KOPT-K1 (cell line): ENCODE measurements around the gene FLRT1.

Source experiments
- H3K27ac ChIP-seq: fragments of 200-600 bp; sonication (generic); 2 replicates; pipeline ENCODE4 v1.5.1; 2016; ENCODE audit warnings: antibody characterized with exemption, mild to moderate bottlenecking, low read depth, low read length; ENCODE audit not compliant: poor library complexity, severe bottlenecking
- H3K36me3 ChIP-seq: fragments of 200-600 bp; sonication (generic); 2 replicates; pipeline ENCODE4 v1.5.1; 2017; ENCODE audit warnings: antibody characterized with exemption, mild to moderate bottlenecking, low read length, moderate library complexity; ENCODE audit not compliant: insufficient read depth
- H3K9me3 ChIP-seq: fragments of 200-600 bp; sonication (generic); 2 replicates; pipeline ENCODE4 v1.5.1; 2017; ENCODE audit warnings: antibody characterized with exemption, low read length, mild to moderate bottlenecking; ENCODE audit not compliant: insufficient read depth, poor library complexity, severe bottlenecking

The FLRT1 gene

DNA sequence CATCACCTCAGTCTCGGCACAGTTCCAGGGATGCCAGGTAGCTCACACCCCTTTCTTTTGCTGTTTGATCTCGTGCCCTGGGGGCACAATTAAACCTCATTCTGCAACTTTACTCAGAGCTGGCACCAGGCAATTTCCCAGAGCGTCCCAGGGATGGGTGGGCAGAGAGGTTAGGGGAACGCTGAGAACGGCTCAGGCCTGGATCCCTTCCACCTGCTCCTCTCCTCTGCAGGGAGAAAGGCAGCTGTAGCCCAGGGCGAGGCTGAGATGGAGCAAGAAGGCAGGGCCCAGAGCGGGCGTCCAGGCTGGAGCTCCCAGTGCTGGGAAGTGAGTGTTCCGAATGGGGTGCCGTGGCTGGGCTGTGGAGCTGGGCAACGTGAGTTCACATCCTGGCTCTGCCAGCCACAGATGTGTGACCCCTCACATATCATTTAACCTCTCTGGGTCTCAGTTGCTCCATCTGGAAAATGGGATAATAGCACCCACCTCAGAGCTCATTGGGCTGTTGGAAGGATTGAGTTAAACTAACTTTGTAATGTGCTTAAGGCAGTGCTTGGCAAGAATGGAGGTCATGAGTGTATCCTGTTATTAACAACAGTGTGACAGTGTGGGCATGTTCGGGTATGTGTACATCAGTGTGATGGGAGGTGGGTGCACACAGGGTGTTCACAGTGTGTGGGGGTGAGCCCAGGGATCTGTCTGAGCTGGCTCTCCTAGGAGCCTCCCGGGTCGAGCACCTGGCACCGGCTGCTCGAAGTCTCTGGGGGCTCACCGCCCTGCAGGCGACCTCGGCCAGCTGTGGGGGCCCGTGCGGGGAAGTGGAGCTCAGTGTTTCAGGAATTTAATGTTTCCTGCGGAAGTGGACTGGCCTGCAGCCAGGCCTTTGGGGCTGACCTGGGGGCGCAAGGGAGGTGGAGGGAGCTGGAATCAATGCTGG, 34.0 kb upstream of the FLRT1 start:
- Histone ChIP-seq H3K27ac (no peak overlapping the region), H3K9me3 (no peaks in the 10 kb centered on the region), H3K36me3 (peaks cover 62% of the 10 kb centered on the region)

- Histone ChIP-seq H3K27ac (no peak overlapping the region), H3K36me3 (peaks cover 45% of the 10 kb centered on the region), H3K9me3 (no peaks in the 10 kb centered on the region)
Measured at GRCh38 chr11:64003807-64004589, 31.7 kb upstream of the FLRT1 start.

DNA sequence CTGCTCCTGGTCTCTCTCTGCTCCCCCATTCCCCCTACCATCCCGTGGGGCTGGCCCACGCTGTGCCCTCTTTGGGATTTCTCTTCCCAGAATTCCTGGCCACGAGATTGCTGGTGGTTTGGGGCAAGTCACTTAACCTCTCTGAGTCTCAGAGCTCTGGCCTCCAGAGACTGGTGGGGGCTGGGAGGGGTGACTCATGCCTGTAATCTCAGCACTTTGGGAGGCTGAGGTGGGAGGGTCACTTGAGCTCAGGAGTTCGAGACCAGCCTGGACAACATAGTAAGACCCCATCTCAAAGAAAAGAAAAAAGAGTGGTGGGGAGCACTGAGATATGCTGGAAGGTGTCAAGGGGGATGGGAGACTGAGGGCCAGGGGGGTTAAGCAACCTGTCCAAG, 31.1 kb upstream of the FLRT1 start:
- peaks cover 45% of the 10 kb centered on the region for H3K36me3 ChIP-seq
- H3K9me3 ChIP-seq = no peaks in the 10 kb centered on the region
- no peak overlapping the region for H3K27ac ChIP-seq

- no peak overlapping the region for H3K27ac ChIP-seq
- H3K9me3 ChIP-seq = peaks cover 9% of the 10 kb centered on the region
- H3K36me3 ChIP-seq = peaks cover 45% of the 10 kb centered on the region
Measured at GRCh38 chr11:64005691-64006090, 30.0 kb upstream of the FLRT1 start.

GRCh38 chr11:64006398-64006797, 29.3 kb upstream of the FLRT1 start:
- Histone ChIP-seq H3K36me3 (peaks cover 40% of the 10 kb centered on the region), H3K9me3 (peaks cover 12% of the 10 kb centered on the region), H3K27ac (no peak overlapping the region)

DNA sequence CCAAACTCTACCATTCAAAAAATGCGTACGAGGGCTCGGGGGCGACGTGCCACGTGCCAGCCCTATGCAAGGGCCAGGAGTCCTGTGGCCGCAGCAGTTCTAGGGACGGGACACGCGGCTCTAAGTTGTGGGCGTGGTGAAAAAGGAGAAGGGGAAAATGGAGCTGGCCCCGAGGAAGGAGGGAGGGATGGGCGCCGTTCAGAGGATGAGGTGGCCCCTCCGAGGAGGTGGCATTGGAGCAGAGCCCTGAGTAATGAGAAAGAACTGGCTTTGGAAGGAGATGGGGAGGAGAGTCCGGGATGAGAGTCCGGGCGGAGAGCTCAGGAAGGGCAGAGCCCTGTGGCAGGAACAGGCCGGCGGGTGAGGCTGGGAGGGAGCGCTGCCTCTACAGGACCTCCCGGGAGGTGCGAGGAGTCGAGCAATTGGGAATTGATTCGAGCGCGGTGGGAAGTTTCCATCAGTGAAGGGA, 28.5 kb upstream of the FLRT1 start:
- peaks cover 32% of the 10 kb centered on the region; the same call in 1 of the 2 replicates for H3K36me3 ChIP-seq
- H3K9me3 ChIP-seq = peaks cover 12% of the 10 kb centered on the region
- no peak overlapping the region for H3K27ac ChIP-seq

GRCh38 chr11:64007629-64008282, 28.0 kb upstream of the FLRT1 start:
- Histone ChIP-seq H3K27ac (no peak overlapping the region), H3K36me3 (peaks cover 27% of the 10 kb centered on the region; the same call in 1 of the 2 replicates), H3K9me3 (peaks cover 12% of the 10 kb centered on the region)

GRCh38 chr11:64008283-64008913, 27.3 kb upstream of the FLRT1 start:
- Histone ChIP-seq H3K9me3 (peaks cover 12% of the 10 kb centered on the region), H3K27ac (no peak overlapping the region), H3K36me3 (peaks cover 21% of the 10 kb centered on the region; the same call in 1 of the 2 replicates)

- peaks cover 14% of the 10 kb centered on the region; the same call in 1 of the 2 replicates for H3K36me3 ChIP-seq
- no peak overlapping the region for H3K27ac ChIP-seq
- H3K9me3 ChIP-seq = peaks cover 12% of the 10 kb centered on the region
Measured at GRCh38 chr11:64008914-64009633, 26.7 kb upstream of the FLRT1 start.

GRCh38 chr11:64009710-64010109, 26.0 kb upstream of the FLRT1 start:
- no peak overlapping the region for H3K27ac ChIP-seq
- peaks cover 8% of the 10 kb centered on the region; the same call in 1 of the 2 replicates for H3K36me3 ChIP-seq

GRCh38 chr11:64010783-64011182, 24.9 kb upstream of the FLRT1 start:
- H3K9me3 ChIP-seq = peaks cover 12% of the 10 kb centered on the region
- no peak overlapping the region for H3K27ac ChIP-seq
- H3K36me3 ChIP-seq = peaks cover 6% of the 10 kb centered on the region; the same call in 1 of the 2 replicates

More at GRCh38 chr11:64009710-64010109, 26.0 kb upstream of the FLRT1 start:
- peaks cover 12% of the 10 kb centered on the region for H3K9me3 ChIP-seq

- peaks cover 12% of the 10 kb centered on the region for H3K9me3 ChIP-seq
- H3K36me3 ChIP-seq = no peaks in the 10 kb centered on the region
- H3K27ac ChIP-seq = no peak overlapping the region
Measured at GRCh38 chr11:64011371-64011770, 24.4 kb upstream of the FLRT1 start.

DNA sequence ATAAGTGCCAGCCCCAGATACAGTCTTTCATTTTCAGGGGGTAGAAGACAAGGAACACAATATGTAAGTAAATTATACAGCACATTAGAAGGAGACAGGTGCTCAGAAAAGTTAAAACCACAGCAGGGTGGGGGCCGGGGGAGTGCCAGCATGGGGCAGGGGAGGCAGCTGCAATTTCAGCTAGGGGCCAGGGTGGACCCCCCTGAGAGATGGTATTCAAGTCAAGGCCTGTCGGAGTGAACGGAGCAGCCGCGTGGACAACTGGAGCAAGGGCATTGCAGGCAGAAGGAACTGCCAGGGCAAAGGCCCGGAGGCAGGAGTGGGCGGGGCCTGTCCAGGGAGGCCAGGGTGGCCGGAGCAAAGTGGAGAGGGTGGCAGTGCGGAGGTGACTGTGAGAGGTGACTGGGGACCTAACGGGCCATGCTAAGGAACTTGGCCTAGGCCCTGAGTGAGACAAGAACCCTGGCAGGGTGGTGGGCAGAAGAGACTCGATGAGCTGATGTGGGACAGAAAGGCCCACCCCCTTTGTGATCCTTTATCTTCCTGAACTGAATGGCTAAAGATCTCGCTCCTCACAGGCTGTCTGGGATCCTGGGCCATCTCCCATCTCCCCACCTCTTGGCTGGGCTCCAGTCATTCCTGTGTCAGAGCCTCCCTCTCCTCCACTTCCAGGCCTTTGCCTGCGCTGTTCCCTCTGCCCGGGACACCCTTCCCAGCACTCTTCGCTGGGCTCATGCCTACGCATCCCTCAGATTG, 22.4 kb upstream of the FLRT1 start:
- Histone ChIP-seq H3K36me3 (no peaks in the 10 kb centered on the region), H3K27ac (no peak overlapping the region), H3K9me3 (peaks cover 12% of the 10 kb centered on the region)
